ENCODE measurements around the gene SNED1.

Gene SNED1

GRCh38 chr2:241110607-241111439 is 112.4 kb downstream of the SNED1 start:
- no peak for DNase-seq

- no peak for DNase-seq
Observed at GRCh38 chr2:241111440-241111805, 113.0 kb downstream of the SNED1 start.

DNA sequence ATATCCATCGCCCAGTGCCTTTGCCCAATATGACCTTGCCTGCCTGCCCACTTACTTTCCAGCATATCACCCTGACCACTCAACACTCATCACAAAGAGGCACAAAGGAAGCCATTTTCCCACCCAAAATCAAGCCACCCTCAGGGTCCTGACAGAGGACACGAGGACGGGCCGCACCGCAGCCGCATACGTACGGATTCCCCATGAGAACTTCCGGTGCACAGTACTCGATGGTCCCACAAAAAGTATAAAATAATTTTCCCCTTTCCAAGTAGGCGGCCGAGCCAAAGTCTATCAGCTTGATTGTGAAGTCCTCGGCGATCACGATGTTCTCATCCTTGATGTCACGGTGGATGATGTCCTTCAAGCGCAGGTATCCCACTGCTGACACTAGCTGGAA is 113.6 kb downstream of the SNED1 start:
- no peak for DNase-seq

GRCh38 chr2:241112592-241112991 is 114.2 kb downstream of the SNED1 start:
- no peak for DNase-seq

DNA sequence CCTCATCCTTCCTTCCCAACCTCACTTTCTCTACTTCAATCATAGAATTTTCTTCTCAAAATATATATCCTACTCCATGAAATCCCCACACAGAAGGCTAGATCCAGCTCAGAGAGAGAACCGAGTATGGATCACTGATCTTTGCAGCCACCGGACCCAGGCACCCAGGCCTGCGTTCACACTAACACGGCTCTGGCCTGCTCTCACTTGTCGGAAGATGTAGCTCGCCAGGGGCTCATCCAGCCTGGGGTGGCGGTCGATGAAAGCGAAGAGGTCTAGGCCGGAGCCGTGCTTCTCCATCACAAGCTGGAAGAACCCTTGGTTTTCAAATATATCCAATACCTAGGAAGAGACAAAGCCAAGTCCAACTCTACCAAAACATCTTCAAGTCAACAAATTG is 116.4 kb downstream of the SNED1 start:
- DNase-seq, result no peak

- DNase-seq, result no peak
Observed at GRCh38 chr2:241115361-241115760, 116.9 kb downstream of the SNED1 start.

DNA sequence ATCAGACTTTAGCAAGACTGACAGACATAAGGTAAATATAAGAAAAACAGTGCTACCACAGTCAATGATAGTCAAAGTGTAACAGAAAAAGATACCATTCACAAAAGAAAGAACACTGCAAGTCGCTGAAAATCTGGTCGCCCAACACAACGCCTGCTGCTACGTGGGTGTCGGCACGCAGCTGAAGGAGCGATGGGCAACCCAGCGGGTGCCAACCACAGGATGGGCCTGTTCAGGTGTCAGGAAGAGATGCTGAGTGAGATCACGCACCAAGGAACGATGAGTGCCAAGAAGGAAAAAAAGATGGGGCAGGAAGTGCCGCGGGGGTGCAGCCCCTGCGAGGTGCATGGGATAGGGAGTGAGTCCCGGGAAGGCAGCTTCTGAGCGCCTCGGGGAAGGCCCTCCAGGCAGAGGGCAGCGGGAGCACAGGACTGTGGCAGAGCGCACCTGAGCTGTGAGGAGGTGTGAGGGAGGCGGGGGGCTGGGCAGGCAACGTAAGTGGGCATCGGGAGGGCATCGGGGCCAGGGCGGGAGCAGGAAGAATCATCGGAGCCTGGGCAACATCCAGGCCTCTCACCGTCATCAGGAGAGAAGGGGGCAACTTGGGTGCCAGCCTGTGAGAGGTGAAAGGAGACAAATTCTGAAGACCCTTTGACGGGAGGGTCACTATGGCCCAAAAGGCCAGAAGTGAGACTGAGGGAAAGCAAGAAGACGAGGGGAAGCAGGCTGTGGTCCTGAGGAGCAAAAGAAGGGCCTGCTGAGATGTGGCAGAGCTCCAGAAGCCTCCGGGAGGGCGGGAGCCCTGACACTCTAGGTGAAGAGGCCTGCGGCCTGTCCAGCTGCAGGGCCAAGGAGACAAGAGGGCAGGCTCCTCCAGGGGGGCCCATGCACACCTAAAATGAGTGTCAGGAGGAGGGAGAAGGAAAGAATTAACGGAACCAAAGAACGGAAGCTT is 118.5 kb downstream of the SNED1 start:
- no peak for DNase-seq

DNA sequence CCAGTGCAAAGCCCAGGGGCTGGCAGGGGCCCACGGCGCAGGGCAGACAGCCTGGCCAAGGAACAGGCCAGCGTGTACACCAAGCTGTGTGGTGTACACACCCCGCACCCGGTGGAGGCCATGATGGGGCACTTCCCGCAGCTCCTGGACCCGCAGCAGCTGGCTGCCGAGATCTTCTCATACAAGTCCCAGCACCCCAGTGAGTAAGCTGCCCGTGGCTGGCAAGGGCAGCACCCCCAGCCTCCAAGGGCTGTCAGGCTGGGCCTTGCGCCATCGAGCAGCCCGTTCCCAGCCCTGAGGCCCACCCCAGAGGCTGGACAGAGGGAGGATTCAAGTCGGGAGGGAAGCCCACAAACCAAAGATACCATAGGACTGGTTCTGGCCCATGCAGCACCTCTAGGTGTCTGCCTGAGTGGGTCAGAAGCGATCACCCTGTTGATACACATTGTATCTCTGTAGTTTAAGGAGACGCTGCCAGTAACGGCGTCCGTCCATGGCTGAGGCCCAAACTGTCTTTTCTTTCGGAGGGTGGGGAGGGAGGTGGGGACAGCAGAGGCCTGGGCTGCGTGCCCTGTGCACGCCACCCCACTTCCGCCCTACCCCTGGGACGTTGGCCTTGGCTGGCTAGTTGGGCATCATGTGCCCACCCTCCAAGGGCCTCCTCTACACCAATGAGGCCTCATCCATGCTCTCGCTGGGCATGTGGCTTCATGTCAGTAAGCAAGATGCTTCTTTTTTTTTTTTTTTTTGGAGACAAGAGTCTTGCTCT is 120.5 kb downstream of the SNED1 start:
- DNase-seq, result no peak

- no peak for DNase-seq
Observed at GRCh38 chr2:241120440-241120839, 122.0 kb downstream of the SNED1 start.

- DNase-seq, result no peak
Observed at GRCh38 chr2:241121008-241121407, 122.6 kb downstream of the SNED1 start.

DNA sequence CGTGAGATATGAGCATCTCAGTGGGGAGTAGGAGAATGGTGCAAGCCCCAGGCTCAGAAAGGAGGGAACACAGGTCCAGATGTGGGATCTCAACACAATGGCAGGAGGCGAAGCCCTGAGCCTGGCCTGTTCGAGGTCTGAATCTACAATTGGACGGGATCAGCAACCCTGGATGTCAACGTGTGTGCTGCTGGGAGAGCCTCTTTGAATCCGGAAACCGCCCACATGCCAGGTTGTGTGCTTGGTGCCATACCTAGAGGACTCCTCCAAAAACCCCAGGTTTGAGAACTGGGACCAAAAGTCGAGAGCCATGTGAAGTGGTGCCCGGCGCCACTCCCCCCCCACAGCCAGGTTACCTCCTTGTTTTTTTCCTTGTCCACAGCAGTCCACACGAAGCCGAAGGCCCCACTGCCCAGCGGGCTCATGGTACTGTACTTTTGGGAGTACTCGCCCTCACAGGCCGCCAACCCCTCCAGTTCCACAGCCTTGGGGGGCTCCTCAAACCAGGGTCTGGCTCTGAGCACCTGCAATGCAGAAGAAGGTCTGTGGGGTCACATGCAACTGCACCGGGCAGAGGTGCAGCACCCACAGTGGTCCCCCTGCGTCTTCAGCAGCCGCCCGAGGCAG is 124.1 kb downstream of the SNED1 start:
- DNase-seq, result no peak

GRCh38 chr2:241123816-241124536 is 125.6 kb downstream of the SNED1 start:
- DNase-seq, result peak; percentile 45

DNA sequence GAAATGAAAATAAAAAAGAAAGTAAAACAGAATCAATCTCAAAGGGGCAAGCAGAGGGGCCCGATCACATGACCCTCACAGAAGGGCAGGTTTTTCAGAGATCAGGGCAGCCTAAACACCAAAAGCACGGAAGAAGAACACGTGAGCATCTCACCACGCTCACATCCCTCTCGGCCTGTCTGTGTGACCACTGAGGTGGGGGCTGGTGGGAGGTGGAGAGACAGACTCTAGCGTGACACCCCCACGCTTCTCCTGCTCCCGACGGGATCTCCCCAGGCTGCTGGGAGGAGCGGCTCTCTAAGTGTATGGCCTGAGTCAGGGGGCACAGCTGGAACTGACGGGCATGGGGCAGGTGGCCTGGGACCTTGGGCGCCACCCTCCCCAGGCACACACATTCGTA is 127.2 kb downstream of the SNED1 start:
- DNase-seq, result no peak

GRCh38 chr2:241126201-241126611 is 127.8 kb downstream of the SNED1 start:
- no peak for DNase-seq

DNA sequence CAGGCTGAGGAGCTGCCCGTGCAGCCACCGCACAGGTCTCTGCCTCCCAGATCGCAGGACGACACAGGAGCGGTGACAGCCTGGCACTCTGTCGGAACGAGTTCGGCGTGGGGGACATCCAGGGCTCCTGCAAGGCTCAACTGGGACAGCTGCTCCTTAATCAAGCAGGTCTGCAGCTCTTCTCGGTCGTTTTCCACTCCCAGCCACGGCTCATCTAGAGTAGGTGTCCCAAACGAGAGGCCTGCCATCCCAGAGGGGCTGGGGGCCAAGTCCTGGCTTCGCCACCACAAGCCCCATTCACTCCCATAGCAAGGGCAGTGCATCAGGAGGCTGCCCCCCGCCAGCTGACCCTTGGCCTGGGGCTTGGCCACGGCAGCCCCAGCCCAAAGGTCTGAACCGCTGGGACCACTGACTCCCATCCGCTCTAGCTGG is 128.4 kb downstream of the SNED1 start:
- no peak for DNase-seq

GRCh38 chr2:241128266-241128665 is 129.8 kb downstream of the SNED1 start:
- DNase-seq, result no peak

GRCh38 chr2:241129086-241129871 is 130.9 kb downstream of the SNED1 start:
- DNase-seq, result no peak

GRCh38 chr2:241130316-241130715 is 131.9 kb downstream of the SNED1 start:
- no peak for DNase-seq

- DNase-seq, result no peak
Observed at GRCh38 chr2:241131531-241131930, 133.1 kb downstream of the SNED1 start.

GRCh38 chr2:241132538-241133435 is 134.4 kb downstream of the SNED1 start:
- no peak for DNase-seq

All from stimulated activated CD4-positive, alpha-beta T cell treated with anti-CD3 and anti-CD28 coated beads, Interleukin-12 subunit alpha, Interleukin-12 subunit beta, amount 100 ng/mL, for 4 hours (primary cell).